SK-N-SH (cell line): Measurements from ENCODE around the gene RGR. TPM values are rescaled to one million over a fixed set of nuclear protein-coding genes. Genes with fewer than 3 reads are reported as not detected.
A peak's percentile ranks its signal among the peaks of the same experiment; 100 is the strongest.

Source experiments
- CHD2 ChIP-seq: fragments of 150-350 bp; IDR thresholded peaks from 2 replicates; pipeline ENCODE4 v1.6.1; 2018; ENCODE audit warnings: low read length; ENCODE audit not compliant: partially characterized antibody
- EP300 ChIP-seq, 2 experiments: IDR thresholded peaks; 2 replicates each; pipeline versions ENCODE4 v1.4.0 to v1.6.1; 2012; ENCODE audit warnings: borderline replicate concordance in 1 of 2, low read depth in 1 of 2, low read length in 1 of 2
- EZH2phosphoT487 ChIP-seq: fragments of 200-600 bp; sonication (generic); IDR thresholded peaks from 2 replicates; pipeline ENCODE4 v1.6.1; 2017; ENCODE audit warnings: low read depth, mixed run types, mild to moderate bottlenecking, antibody characterized with exemption, moderate library complexity, borderline replicate concordance
- FOXM1 ChIP-seq: IDR thresholded peaks from 2 replicates; pipeline ENCODE4 v1.4.0; 2012; ENCODE audit warnings: low read depth, mild to moderate bottlenecking
- GABPA ChIP-seq: IDR thresholded peaks from 2 replicates; pipeline ENCODE4 v1.4.0; 2012; ENCODE audit warnings: low read depth, mild to moderate bottlenecking
- GATA2 ChIP-seq: sonication (generic); formaldehyde crosslinking; IDR thresholded peaks from 2 replicates; pipeline ENCODE4 v1.5.0; 2020; ENCODE audit warnings: mild to moderate bottlenecking, missing genetic modification reagents
- JUND ChIP-seq: IDR thresholded peaks from 2 replicates; pipeline ENCODE4 v1.4.0; 2012
- MXI1 ChIP-seq: IDR thresholded peaks from 2 replicates; pipeline ENCODE4 v1.6.1; 2012; ENCODE audit warnings: mild to moderate bottlenecking, low read depth, low read length, improper control_type of control experiment
- NRF1 ChIP-seq: IDR thresholded peaks from 2 replicates; pipeline ENCODE4 v1.6.1; 2012; ENCODE audit warnings: low read depth, mild to moderate bottlenecking, low read length
- PBX3 ChIP-seq: IDR thresholded peaks from 2 replicates; pipeline ENCODE4; 2012
- RCOR1 ChIP-seq: fragments of 150-350 bp; IDR thresholded peaks from 2 replicates; pipeline ENCODE4 v1.6.1; 2017; ENCODE audit warnings: antibody characterized with exemption, low read length
- RFX5 ChIP-seq: IDR thresholded peaks from 2 replicates; pipeline ENCODE4 v1.6.1; 2012; ENCODE audit warnings: mild to moderate bottlenecking, improper control_type of control experiment, low read length
- RXRA ChIP-seq: IDR thresholded peaks from 2 replicates; pipeline ENCODE4 v1.4.0; 2012; ENCODE audit warnings: low read depth, mild to moderate bottlenecking, borderline replicate concordance
- SIN3A ChIP-seq: IDR thresholded peaks from 2 replicates; pipeline ENCODE4 v1.6.1; 2012; ENCODE audit warnings: low read depth, mild to moderate bottlenecking, low read length, moderate library complexity, borderline replicate concordance
- SMC3 ChIP-seq: IDR thresholded peaks from 2 replicates; pipeline ENCODE4 v1.6.1; 2012; ENCODE audit warnings: low read depth, low read length, improper control_type of control experiment
- TAF1 ChIP-seq: IDR thresholded peaks from 2 replicates; pipeline ENCODE4 v1.6.1; 2012; ENCODE audit warnings: low read depth, mild to moderate bottlenecking, low read length, moderate library complexity, borderline replicate concordance
- USF2 ChIP-seq: fragments of 150-350 bp; IDR thresholded peaks from 2 replicates; pipeline ENCODE4 v1.6.1; 2017; ENCODE audit warnings: antibody characterized with exemption, low read length, low read depth, borderline replicate concordance
- polyA plus RNA-seq, 3 experiments: library from polyadenylated mRNA; depleted of rRNA; stranded (reverse); fragments of >200 nt; gene quantifications; 2 replicates each; pipeline ENCODE4 v1.2.3, GENCODE V29; 2012
- TF ChIP-seq, protein P1 (sequence below): fragments of 200-600 bp; sonication (generic); IDR thresholded peaks from 2 replicates; pipeline ENCODE4 v1.6.1; 2017; ENCODE audit warnings: antibody characterized with exemption, mild to moderate bottlenecking, moderate library complexity
- TF ChIP-seq, protein P2 (sequence below): IDR thresholded peaks from 2 replicates; pipeline ENCODE4 v1.4.0; 2012; ENCODE audit warnings: low read depth
- TF ChIP-seq, protein P3 (sequence below): IDR thresholded peaks from 2 replicates; pipeline ENCODE4 v1.6.1; 2012; ENCODE audit warnings: mild to moderate bottlenecking, low read depth, low read length, moderate library complexity

RGR gene
- polyA plus RNA-seq, 1 of the 3 experiments (the other 2 are of a cell fraction) = not detected

DNA sequence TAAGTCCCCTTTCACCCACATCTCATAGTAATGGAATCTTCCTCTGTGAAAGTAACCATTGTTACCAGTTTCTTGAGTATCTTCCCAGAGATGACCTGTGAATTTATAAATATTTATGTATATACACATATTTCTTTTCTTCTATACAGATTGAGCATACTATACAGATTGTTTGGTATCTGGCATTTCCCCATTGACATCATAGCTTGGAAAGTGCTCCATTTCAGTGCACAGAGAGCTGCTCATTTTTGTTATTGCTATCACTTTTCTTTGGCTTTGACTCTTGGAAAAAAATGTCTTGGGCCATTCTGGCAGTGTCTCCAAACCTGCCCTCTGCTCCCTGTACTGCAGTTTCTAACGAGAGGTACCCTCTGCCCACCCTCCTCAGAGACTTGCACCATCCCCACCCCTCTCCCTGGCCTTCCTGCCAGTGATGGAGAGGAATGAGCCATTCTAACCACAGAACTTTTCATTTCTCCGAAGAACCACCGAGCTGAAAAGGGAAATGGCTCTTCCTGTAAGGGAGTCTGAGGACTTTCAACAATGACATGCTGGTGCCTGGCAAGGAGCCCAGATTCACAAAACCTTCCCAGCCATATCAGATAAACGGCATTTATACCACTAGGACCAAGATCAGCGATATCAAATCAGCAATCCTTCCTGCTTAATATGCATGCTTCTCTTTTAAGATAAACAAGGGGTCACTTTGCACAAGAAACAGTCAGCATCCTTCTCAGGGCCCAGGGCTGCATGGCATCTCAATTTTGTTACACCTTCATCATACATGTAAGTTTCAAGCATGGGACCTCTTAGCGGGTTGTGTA lies 63.8 kb downstream of the RGR start (continued):
- no peak for TF ChIP-seq USF2
- TF ChIP-seq PBX3 = peak; percentile 86
- no peak for TF ChIP-seq TAF1
- TF ChIP-seq, protein P1, sequence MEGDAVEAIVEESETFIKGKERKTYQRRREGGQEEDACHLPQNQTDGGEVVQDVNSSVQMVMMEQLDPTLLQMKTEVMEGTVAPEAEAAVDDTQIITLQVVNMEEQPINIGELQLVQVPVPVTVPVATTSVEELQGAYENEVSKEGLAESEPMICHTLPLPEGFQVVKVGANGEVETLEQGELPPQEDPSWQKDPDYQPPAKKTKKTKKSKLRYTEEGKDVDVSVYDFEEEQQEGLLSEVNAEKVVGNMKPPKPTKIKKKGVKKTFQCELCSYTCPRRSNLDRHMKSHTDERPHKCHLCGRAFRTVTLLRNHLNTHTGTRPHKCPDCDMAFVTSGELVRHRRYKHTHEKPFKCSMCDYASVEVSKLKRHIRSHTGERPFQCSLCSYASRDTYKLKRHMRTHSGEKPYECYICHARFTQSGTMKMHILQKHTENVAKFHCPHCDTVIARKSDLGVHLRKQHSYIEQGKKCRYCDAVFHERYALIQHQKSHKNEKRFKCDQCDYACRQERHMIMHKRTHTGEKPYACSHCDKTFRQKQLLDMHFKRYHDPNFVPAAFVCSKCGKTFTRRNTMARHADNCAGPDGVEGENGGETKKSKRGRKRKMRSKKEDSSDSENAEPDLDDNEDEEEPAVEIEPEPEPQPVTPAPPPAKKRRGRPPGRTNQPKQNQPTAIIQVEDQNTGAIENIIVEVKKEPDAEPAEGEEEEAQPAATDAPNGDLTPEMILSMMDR = no peak
- TF ChIP-seq NRF1 = no peak
- TF ChIP-seq EZH2phosphoT487 = no peak
- TF ChIP-seq, protein P2, sequence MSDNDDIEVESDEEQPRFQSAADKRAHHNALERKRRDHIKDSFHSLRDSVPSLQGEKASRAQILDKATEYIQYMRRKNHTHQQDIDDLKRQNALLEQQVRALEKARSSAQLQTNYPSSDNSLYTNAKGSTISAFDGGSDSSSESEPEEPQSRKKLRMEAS = peak; percentile 70
- no peak for TF ChIP-seq FOXM1
- TF ChIP-seq GATA2 (CRISPR knock-in tag) = peak; percentile 94
- TF ChIP-seq SIN3A = no peak
- TF ChIP-seq MXI1 = no peak
- peak; percentile 76 for TF ChIP-seq RCOR1
- peak; percentile 57; the same call in 1 of the 2 replicates for TF ChIP-seq JUND
- TF ChIP-seq, protein P3, sequence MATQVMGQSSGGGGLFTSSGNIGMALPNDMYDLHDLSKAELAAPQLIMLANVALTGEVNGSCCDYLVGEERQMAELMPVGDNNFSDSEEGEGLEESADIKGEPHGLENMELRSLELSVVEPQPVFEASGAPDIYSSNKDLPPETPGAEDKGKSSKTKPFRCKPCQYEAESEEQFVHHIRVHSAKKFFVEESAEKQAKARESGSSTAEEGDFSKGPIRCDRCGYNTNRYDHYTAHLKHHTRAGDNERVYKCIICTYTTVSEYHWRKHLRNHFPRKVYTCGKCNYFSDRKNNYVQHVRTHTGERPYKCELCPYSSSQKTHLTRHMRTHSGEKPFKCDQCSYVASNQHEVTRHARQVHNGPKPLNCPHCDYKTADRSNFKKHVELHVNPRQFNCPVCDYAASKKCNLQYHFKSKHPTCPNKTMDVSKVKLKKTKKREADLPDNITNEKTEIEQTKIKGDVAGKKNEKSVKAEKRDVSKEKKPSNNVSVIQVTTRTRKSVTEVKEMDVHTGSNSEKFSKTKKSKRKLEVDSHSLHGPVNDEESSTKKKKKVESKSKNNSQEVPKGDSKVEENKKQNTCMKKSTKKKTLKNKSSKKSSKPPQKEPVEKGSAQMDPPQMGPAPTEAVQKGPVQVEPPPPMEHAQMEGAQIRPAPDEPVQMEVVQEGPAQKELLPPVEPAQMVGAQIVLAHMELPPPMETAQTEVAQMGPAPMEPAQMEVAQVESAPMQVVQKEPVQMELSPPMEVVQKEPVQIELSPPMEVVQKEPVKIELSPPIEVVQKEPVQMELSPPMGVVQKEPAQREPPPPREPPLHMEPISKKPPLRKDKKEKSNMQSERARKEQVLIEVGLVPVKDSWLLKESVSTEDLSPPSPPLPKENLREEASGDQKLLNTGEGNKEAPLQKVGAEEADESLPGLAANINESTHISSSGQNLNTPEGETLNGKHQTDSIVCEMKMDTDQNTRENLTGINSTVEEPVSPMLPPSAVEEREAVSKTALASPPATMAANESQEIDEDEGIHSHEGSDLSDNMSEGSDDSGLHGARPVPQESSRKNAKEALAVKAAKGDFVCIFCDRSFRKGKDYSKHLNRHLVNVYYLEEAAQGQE = no peak; the same call in 1 of the 2 replicates
- TF ChIP-seq EP300 (IDR thresholded peaks at IDR 0.05; ENCODE audit: borderline replicate concordance in 1 of 2, low read depth in 1 of 2, low read length in 1 of 2) = peak; percentile 53 to 79
- TF ChIP-seq GABPA = no peak
- TF ChIP-seq RFX5 = no peak
- TF ChIP-seq CHD2 = no peak
- TF ChIP-seq RXRA = 0 out of 2 replicates have a peak, but pooled peaks have one; percentile 37
- no peak for TF ChIP-seq SMC3

Other genes with a start within 250 kb of the RGR start
- gene GHITM, start 105.5 kb upstream of the RGR start, polyA plus RNA-seq (2012; rRNA removed) = 113 and 172 TPM in 2 replicates
- gene GPR15LG, start 71.3 kb upstream of the RGR start, polyA plus RNA-seq (2012; rRNA removed) = not detected in 2 replicates
- gene CDHR1, start 50.5 kb upstream of the RGR start, polyA plus RNA-seq (2012; rRNA removed) = 0.02 and 0.05 TPM in 2 replicates
- gene LRIT2, start 19.5 kb upstream of the RGR start, polyA plus RNA-seq (2012; rRNA removed) = not detected in 2 replicates
- not detected in 2 replicates for gene LRIT1, start 3.5 kb upstream of the RGR start, polyA plus RNA-seq (2012; rRNA removed)
- gene CCSER2, start 83.5 kb downstream of the RGR start, polyA plus RNA-seq (2012; rRNA removed) = 8.5 and 12.2 TPM in 2 replicates